GM12865 (cell line): ENCODE measurements around the gene TOPORS.
A peak's percentile ranks its signal among the peaks of the same experiment; 100 is the strongest.
"Not testable (repeated sequence)": the region's sequence is repeated elsewhere in the genome, so short reads cannot be mapped to it uniquely, and the experiment has no call there.

ENCODE experiments used
- DNase-seq: peaks from one replicate; pipeline ENCODE4 v3.0.0; 2010; ENCODE audit warnings: low read depth
- H3K4me3 ChIP-seq: 2 replicates; pipeline ENCODE4 v1.5.1; 2011; ENCODE audit warnings: mild to moderate bottlenecking, low read depth, low read length, control low read depth
- CTCF ChIP-seq: IDR thresholded peaks from 2 replicates; pipeline ENCODE4 v1.5.1; 2011; ENCODE audit warnings: low read length, control low read depth, low read depth, inconsistent platforms; ENCODE audit not compliant: insufficient read depth; ENCODE audit errors: missing control alignments

The TOPORS gene

DNA sequence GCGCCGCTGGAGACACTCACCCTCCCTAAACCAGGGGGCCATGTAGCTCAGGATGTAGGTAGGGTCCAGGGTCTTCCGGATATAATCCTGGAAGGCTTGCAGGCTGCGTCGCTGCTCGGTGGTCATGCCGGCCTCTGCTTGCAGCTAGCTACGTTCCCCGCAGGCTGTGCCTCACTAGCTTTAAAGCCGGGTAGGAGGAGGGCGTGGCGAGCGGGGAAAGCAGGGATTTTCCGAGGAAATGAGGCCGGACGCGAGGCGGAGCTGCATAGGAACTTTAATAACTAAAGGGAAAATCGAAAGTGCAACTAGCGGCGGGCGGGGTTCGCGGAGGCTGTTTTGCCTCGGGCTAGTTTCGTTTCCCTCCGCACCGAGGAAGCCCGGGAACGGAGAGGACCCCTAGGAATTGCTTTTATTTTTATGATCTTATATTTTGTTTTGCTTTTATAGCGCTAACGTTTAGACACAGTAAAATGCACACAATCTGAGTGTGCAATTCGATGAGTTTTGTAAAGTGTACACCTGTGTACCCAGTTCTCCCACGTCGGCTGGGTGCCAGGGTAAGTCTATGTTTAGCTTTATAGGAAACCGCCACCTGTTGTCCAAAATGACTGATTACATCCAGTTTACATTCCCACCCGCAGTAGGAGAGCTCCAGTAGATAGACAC is 26.2 kb downstream of the TOPORS start, which contains the start of gene RIGI:
Gene RIGI, minus strand, starts transcription at position 156 of the 666 bp plus-strand sequence. Its CDS starts 30 bp downstream, at position 126.
- peak; percentile 79 for DNase-seq
- TF ChIP-seq CTCF: peak; percentile 22
- peak within 1 kb of the TSS; percentile 86 for H3K4me3 ChIP-seq

DNA sequence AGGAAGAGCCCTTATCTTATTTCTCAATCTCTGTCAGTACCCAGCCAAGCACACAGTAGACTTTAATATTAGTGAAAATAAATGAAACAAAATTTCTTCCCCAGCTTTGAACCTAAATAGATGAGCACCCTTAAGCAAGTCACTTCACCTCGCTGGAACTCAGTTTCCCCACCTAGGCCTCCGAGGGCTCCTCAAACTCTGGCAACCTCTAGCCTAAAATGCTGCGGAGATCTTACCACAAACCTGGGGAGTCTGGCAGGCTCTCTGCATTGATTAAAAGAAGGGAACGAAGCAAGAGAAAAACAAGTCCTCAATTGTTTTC is 26.7 kb downstream of the TOPORS start:
- TF ChIP-seq CTCF: no peak
- peak overlapping the region; percentile 86 for H3K4me3 ChIP-seq
- DNase-seq: no peak

DNA sequence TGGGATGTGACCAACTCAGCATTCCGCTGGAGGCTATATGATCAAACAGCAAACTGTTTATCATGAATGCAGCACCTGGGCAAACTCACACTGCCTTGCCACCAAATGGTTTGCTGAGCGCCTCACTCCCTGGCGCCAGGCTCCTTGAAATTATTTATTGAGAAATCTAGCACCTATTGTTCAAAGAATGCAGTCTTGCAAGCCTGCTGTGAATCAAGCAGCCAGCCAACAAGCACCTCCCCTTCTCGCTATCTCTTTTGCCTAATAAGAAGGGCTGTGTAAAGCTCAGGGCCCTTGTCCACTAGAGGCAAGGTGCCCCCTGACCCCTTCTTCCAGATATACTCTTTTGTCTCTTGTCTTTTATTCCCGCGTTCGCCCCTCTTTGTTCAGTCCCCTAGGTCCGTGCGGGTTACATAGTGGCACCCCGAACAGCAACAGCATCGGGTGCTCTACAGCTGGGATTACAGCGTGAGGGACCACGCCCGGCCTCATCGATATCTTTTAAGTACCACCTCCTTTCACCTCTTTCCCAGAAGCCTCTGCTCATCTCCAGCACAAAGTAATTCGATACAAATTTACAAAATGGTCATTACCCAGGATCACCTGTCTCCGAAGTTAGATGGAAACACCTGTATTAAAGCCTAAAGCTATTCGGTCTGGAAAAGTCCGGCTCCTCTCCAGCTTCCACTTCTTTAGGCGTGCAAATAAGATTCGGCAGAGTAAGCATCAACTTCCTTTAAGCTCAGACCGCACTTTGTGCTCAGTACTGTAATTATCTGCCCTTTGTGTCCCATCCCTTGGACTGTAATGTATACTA is 27.3 kb downstream of the TOPORS start:
- peak overlapping the region; percentile 86 for H3K4me3 ChIP-seq
- DNase-seq: peak; percentile 12
- TF ChIP-seq CTCF: no peak

- H3K4me3 ChIP-seq, DNase-seq: not testable (repeated sequence)
Measured at GRCh38 chr9:32524558-32524891, 27.9 kb downstream of the TOPORS start.

GRCh38 chr9:32523910-32524309 is 28.5 kb downstream of the TOPORS start:
- no peak for TF ChIP-seq CTCF
- DNase-seq: no peak
- no peak overlapping the region for H3K4me3 ChIP-seq

GRCh38 chr9:32518276-32518675 is 34.1 kb downstream of the TOPORS start:
- no peak overlapping the region for H3K4me3 ChIP-seq
- TF ChIP-seq CTCF: no peak

DNA sequence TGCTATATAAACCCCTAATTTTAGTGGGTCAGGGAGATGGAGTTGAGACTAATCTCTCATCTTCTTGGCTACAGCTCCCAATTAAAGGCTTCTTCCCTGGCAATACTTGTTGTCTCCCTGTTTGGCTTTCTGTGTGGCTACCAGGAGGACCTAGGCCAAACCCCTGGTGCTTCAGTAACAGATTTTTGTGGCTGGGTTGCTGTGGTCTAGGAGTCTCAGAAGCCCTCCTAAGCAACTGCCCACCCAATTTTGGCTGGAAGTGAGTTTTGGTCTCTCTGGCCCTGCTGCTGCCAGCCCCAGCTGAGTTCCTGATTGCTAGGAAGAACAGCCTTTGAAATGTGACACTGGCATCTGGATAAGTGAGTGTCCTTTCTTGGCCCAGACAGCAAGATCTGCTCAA is 36.1 kb downstream of the TOPORS start:
- TF ChIP-seq CTCF: no peak

More at GRCh38 chr9:32518276-32518675, 34.1 kb downstream of the TOPORS start:
- no peak for DNase-seq

More for the DNA sequence above, 36.1 kb downstream of the TOPORS start:
- H3K4me3 ChIP-seq: no peak overlapping the region
- DNase-seq: no peak
